ENCODE measurements around the gene NEK1.

The NEK1 gene, protein sequence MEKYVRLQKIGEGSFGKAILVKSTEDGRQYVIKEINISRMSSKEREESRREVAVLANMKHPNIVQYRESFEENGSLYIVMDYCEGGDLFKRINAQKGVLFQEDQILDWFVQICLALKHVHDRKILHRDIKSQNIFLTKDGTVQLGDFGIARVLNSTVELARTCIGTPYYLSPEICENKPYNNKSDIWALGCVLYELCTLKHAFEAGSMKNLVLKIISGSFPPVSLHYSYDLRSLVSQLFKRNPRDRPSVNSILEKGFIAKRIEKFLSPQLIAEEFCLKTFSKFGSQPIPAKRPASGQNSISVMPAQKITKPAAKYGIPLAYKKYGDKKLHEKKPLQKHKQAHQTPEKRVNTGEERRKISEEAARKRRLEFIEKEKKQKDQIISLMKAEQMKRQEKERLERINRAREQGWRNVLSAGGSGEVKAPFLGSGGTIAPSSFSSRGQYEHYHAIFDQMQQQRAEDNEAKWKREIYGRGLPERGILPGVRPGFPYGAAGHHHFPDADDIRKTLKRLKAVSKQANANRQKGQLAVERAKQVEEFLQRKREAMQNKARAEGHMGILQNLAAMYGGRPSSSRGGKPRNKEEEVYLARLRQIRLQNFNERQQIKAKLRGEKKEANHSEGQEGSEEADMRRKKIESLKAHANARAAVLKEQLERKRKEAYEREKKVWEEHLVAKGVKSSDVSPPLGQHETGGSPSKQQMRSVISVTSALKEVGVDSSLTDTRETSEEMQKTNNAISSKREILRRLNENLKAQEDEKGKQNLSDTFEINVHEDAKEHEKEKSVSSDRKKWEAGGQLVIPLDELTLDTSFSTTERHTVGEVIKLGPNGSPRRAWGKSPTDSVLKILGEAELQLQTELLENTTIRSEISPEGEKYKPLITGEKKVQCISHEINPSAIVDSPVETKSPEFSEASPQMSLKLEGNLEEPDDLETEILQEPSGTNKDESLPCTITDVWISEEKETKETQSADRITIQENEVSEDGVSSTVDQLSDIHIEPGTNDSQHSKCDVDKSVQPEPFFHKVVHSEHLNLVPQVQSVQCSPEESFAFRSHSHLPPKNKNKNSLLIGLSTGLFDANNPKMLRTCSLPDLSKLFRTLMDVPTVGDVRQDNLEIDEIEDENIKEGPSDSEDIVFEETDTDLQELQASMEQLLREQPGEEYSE (N-terminal part only)

GRCh38 chr4:169611991-169612870 lies at the start of gene NEK1:
NEK1 (minus strand) TSS chr4:169612583; CDS start chr4:169602630, 9,953 bp downstream.
- no peak for FAIRE-seq

- FAIRE-seq: no peak
Observed at GRCh38 chr4:169661761-169662160, 49.4 kb upstream of the NEK1 start.

DNA sequence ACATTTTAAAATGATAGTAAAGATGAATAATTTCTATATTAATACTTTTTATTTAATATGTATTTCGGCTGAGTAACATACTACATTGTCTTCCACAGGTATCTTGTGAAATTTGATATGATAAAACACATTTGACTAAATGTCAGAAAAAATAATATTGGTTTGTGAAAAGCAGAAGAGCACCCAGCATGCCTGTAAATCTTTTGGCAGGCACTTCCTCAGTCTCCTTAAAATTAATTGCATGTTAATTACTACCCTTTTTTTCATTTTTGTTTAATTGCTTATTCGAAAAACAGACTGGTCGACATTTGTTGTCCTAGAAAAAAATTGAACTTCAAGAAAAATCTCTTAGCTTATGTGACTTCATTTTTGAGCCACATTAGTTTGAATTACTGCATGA lies 48.5 kb upstream of the NEK1 start:
- no peak for FAIRE-seq

DNA sequence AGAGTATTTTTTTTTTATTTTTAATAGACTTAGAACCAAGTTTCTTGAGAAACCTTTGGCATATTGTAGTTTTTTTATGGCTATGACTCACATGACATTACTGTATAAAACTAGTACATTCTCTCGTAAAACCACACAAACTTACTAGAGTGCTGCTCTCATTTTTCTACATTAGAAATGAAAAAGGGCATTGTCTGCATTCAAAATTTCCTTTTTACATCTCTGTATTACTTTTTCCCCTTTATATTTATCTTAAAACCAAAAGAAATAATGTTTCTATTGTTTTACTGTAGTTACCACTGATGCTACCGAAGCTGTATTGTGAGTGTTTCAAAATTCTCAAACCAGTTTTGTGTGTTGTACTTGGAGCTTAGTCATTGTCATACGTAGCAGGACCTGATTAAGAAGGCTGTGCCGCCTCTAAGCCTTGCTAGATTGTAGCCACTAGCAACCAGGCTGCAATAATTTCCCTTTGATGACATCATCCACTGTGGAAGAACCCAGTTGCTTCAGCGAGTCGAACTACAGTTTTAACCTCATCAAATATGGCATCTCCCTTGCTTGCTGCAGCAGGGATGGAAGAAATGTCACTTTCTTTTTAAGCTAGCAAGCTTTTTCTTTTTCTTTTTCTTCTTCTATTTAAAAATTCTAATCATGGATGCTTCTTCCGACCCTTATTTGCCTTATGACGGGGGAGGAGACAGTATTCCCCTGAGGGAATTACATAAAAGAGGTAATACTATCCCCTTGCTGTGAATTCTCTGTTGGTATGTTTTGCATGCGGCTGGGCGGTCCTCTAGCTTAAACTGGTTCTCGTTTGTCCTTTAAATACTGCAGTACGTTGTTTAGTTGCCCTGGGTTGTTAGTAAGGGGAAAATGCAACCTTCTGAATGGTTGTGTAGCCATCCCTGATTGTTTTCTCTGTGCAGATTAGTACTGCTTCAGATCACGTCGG lies 47.6 kb upstream of the NEK1 start:
- FAIRE-seq: peak; percentile 97

DNA sequence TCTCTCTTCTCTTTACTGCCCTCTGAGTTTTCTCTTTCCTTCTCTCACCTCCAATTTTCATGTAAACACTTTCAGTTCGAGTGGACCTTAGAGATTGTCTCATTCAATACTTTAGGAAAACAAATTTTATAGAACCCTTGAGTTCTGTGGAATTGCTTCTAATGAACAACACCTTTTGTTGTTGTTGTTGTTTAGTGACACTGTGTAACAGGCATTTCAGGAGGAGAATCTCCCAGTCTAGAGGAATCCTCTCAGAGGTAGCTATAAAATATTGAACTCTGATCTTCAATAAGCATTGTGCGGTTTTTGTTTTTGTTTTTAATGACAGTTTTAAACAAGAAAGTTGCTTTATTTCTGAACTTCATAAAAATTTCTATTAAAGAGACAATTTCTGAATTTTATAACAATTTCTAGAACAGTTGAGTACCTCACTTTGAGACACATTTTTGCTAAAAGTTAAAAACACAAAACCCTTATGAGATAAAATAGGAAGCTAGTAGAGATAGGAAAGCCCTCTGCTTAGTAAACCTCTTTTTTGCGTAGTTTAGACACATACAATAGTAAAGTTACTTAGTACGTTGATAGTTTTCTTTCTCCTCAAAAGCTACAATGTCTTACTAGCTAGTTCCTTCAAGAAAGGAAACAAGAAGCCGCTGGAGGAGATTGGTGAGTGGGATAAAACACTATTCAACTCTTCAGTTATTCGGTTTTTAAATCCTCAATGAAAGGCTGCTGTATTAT lies 46.8 kb upstream of the NEK1 start:
- FAIRE-seq: no peak

DNA sequence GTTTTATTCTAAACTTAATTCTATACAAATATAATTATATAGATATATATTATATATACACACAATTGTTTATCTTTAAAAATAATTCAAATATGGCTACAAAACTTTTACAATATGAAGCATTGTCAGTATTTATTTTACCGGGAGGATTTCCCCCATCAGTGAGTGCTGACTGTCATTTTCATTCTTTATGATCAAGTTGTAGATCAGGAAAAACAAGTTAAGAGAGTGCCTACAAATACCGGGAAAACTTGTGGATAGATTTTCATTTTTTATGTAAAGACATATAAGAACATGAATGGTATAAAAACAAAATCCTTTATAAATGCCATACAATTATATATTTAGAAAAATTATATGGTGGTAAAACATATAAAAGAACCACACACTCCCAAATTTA lies 45.8 kb upstream of the NEK1 start:
- FAIRE-seq: peak; percentile 71

DNA sequence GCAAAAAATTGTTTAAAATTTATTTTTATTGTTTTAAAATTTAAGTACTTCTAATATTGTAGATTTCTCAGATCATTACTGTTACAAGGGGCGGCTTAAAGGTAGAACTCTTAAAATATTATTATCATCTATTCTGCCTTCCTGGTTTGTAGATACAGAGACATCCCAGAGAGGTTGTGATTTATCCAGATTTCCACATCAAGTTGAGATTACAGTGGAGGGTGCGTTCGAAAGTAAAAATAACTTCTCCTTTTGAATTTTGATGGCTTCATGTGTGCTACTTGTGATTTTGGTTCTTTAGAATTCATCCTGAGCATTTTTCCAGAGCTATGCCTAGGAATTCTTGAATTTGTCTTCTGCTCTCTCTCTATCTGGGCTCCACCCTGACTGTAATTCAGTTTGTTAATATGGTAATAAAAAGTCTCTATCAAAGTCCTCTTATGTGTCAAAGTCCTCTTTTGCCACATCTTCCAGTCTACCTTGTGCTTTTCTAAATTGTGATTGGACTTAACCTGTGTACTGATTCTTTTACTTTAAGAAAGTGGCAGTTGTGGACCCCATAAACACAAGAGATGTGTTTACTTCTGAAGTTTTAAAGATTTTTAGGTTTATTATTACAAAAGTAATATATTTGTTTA lies 45.2 kb upstream of the NEK1 start:
- FAIRE-seq: peak; percentile 62

GRCh38 chr4:169655401-169655800 lies 43.0 kb upstream of the NEK1 start:
- no peak for FAIRE-seq

GRCh38 chr4:169652535-169652934 lies 40.2 kb upstream of the NEK1 start:
- FAIRE-seq: no peak

- no peak for FAIRE-seq
Observed at GRCh38 chr4:169650227-169650936, 38.0 kb upstream of the NEK1 start.

DNA sequence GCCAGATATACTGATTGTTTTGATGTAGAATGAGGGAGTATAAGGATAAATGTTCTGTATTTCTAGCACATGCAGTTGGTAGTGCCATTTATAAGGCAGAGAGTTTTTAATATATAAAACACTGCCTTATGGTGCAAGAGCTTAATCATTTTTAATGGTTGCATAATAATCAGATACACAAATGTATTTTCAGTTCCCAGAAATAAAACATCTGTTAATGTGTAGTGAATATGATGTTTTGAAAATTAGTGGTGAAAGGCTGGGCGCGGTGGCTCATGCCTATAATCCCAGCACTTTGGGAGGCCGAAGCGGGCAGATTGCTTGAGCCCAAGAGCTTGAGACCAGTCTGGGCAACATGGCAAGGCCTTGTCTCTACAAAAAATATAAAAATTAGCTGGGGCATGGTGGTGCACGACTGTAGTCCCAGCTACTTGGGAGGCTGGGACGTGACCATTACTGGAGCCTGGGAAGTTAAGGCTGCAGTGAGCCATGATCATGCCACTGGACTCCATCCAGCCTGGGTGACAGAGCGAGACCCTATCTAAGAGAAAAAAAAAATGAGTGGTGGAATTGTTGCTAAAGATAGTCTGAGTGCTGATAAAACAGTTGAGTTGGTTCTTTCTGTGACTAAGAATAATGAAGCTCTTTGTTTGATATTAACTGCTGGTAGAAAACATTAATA lies 37.3 kb upstream of the NEK1 start:
- no peak for FAIRE-seq

- no peak for FAIRE-seq
Observed at GRCh38 chr4:169645627-169646026, 33.2 kb upstream of the NEK1 start.

DNA sequence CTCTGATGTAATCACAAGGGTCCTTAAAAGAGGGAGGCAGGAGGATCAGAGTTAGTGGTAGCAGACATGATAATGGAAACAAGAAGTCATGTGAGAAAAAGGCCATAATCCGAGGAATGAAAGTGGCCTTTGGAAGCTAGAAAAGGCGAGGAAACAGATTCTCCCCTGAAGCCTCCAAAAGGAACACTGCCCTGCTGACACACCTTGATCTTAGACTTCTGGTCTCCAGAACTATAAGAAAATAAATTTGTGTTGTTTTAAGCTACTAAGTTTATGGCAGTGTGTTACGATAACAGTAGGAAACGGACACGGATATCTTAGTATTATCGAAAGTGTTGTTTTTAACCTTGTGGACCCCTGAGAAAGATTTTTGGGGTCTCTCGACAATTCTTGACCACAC lies 32.4 kb upstream of the NEK1 start:
- no peak for FAIRE-seq

- no peak for FAIRE-seq
Observed at GRCh38 chr4:169640261-169640870, 28.0 kb upstream of the NEK1 start.

- FAIRE-seq: peak; percentile 73
Observed at GRCh38 chr4:169634975-169635374, 22.6 kb upstream of the NEK1 start.

GRCh38 chr4:169632896-169633295 lies 20.5 kb upstream of the NEK1 start:
- FAIRE-seq: no peak

GRCh38 chr4:169630069-169630468 lies 17.7 kb upstream of the NEK1 start:
- FAIRE-seq: no peak

- no peak for FAIRE-seq
Observed at GRCh38 chr4:169628579-169628978, 16.2 kb upstream of the NEK1 start.

All from colon (tissue), 2 donors.